ENCODE measurements around the gene EOLA2. TPM values are rescaled to one million over a fixed set of nuclear protein-coding genes. Genes with fewer than 3 reads are reported as not detected.
"Not testable (repeated sequence)": the region's sequence is repeated elsewhere in the genome, so short reads cannot be mapped to it uniquely, and the experiment has no call there.

Gene EOLA2
- total RNA-seq, 2 experiments from 2014 or later = 56.3 to 56.9 TPM

GRCh38 chrX:149890828-149891227 lies 47.5 kb downstream of the EOLA2 start:
- POLR2A ChIA-PET, CTCF ChIA-PET: not testable (repeated sequence)

Other genes starting within 250 kb of the EOLA2 start
- gene MAGEA11, start 226.4 kb downstream of the EOLA2 start, total RNA-seq = not detected
- gene HSFX1, start 164.4 kb downstream of the EOLA2 start, total RNA-seq = under 1 TPM; 0.25 to 0.44 TPM
- not detected for gene MAGEA9, start 156.6 kb downstream of the EOLA2 start, total RNA-seq
- not detected for gene MAGEA8, start 57.3 kb downstream of the EOLA2 start, total RNA-seq
- not detected for gene HSFX4, start 8.9 kb downstream of the EOLA2 start, total RNA-seq

Measured in activated CD8-positive, alpha-beta memory T cell treated with anti-CD3 and anti-CD28 coated beads for 36 hours (primary cell).